SK-N-SH (cell line): Measurements from ENCODE around the gene OTUD4. TPM values are rescaled to one million over a fixed set of nuclear protein-coding genes. Genes with fewer than 3 reads are reported as not detected.

Experiments used
- CTCF ChIA-PET: fragments of 300-600, 350-600 bp; formaldehyde crosslinking; extraction: SDS; loops from one replicate; lab custom pipeline; 2021; lab: Yijun Ruan, JAX
- POLR2A ChIA-PET: fragments of 350-600 bp; sonication (Branson Sonifier 250); formaldehyde crosslinking; extraction: SDS; loops from one replicate; lab custom pipeline; 2020; ENCODE audit warnings: antibody characterized with exemption, inconsistent platforms; lab: Yijun Ruan, JAX
- DNase-seq: peaks from one replicate; pipeline ENCODE4 v3.0.0; 2012
- H2AFZ ChIP-seq: fragments of 200-600 bp; sonication (generic); 2 replicates; pipeline ENCODE4 v1.8.1; 2016; ENCODE audit warnings: antibody characterized with exemption, mild to moderate bottlenecking, low read depth
- H3F3A ChIP-seq: fragments of 200-600 bp; sonication (generic); replicated peaks from 2 replicates; pipeline ENCODE3; 2016; ENCODE audit warnings: antibody characterized with exemption, mild to moderate bottlenecking; ENCODE audit not compliant: insufficient read depth
- H3K27ac ChIP-seq, 2 experiments: fragments of 200-500 bp in 1 of 2; fragments of 200-600 bp in 1 of 2; sonication (Bioruptor generic) in 1 of 2; sonication (generic), shearing (Covaris generic) in 1 of 2; 2 replicates each; pipeline versions ENCODE4 v1.5.1 to v1.6.1; 2014 to 2016; ENCODE audit warnings: low read depth in 2 of 2, inconsistent platforms in 1 of 2, low read length in 1 of 2, mild to moderate bottlenecking in 1 of 2, mixed read lengths in 1 of 2
- H3K27me3 ChIP-seq: fragments of 200-600 bp; sonication (generic), shearing (Covaris generic); 2 replicates; pipeline ENCODE4 v1.6.1; 2016; ENCODE audit warnings: mixed run types; ENCODE audit not compliant: insufficient read depth
- H3K36me3 ChIP-seq, 2 experiments: fragments of 200-500 bp in 1 of 2; fragments of 200-600 bp in 1 of 2; sonication (Bioruptor generic) in 1 of 2; sonication (generic) in 1 of 2; replicated peaks in 1 of 2; 2 replicates each; pipeline versions ENCODE3 to v1.5.1; 2014 to 2016; ENCODE audit warnings: low read length in 1 of 2, mild to moderate bottlenecking in 1 of 2; ENCODE audit not compliant: insufficient read depth in 2 of 2, control insufficient read depth in 1 of 2
- H3K4me1 ChIP-seq, 2 experiments: fragments of 200-500 bp in 1 of 2; fragments of 200-600 bp in 1 of 2; sonication (Bioruptor generic) in 1 of 2; sonication (generic), shearing (Covaris generic) in 1 of 2; 2 replicates each; pipeline versions ENCODE4 v1.5.1 to v1.6.1; 2014 to 2016; ENCODE audit warnings: low read depth in 1 of 2, low read length in 1 of 2, mixed run types in 1 of 2; ENCODE audit not compliant: insufficient read depth in 2 of 2, control insufficient read depth in 1 of 2
- H3K4me2 ChIP-seq: fragments of 200-600 bp; sonication (generic), shearing (Covaris generic); 2 replicates; pipeline ENCODE4 v1.6.1; 2017; ENCODE audit warnings: mixed run types
- H3K4me3 ChIP-seq, 2 experiments: fragments of 200-500 bp in 1 of 2; fragments of 200-600 bp in 1 of 2; sonication (Bioruptor generic) in 1 of 2; sonication (generic), shearing (Covaris generic) in 1 of 2; 2 replicates each; pipeline versions ENCODE4 v1.5.1 to v1.8.1; 2014 to 2016; ENCODE audit warnings: low read depth in 2 of 2, inconsistent platforms in 1 of 2, low read length in 1 of 2, mild to moderate bottlenecking in 1 of 2, mixed read lengths in 1 of 2, moderate library complexity in 1 of 2
- H3K79me2 ChIP-seq: fragments of 200-600 bp; sonication (generic); 2 replicates; pipeline ENCODE4 v1.8.1; 2017; ENCODE audit warnings: mild to moderate bottlenecking; ENCODE audit not compliant: insufficient read depth
- H3K9ac ChIP-seq: fragments of 200-600 bp; sonication (generic); 2 replicates; pipeline ENCODE4 v1.6.1; 2017; ENCODE audit warnings: mixed run types
- H3K9me2 ChIP-seq: fragments of 200-600 bp; sonication (generic); 2 replicates; pipeline ENCODE4 v1.6.1; 2017; ENCODE audit warnings: mixed run types
- H3K9me3 ChIP-seq: fragments of 200-600 bp; sonication (generic); 2 replicates; pipeline ENCODE4 v1.6.1; 2017; ENCODE audit warnings: mixed run types, mild to moderate bottlenecking, moderate library complexity
- H4K20me1 ChIP-seq: fragments of 200-600 bp; sonication (generic); 2 replicates; pipeline ENCODE4 v1.6.1; 2017; ENCODE audit warnings: mild to moderate bottlenecking, mixed run types; ENCODE audit not compliant: insufficient read depth
- CTCF ChIP-seq: fragments of 200-600 bp; sonication (generic); IDR thresholded peaks from 2 replicates; pipeline ENCODE4 v1.6.1; 2017; ENCODE audit warnings: antibody characterized with exemption, mild to moderate bottlenecking, moderate library complexity
- IRF3 ChIP-seq: fragments of 150-350 bp; IDR thresholded peaks from 2 replicates; pipeline ENCODE4 v1.6.1; 2016; ENCODE audit warnings: mild to moderate bottlenecking, low read depth, low read length
- MEF2A ChIP-seq: IDR thresholded peaks from 2 replicates; pipeline ENCODE4 v1.4.0; 2012; ENCODE audit warnings: low read depth, borderline replicate concordance
- NFIC ChIP-seq: IDR thresholded peaks from 2 replicates; pipeline ENCODE4 v1.4.0; 2012; ENCODE audit warnings: borderline replicate concordance
- PBX3 ChIP-seq: IDR thresholded peaks from 2 replicates; pipeline ENCODE4; 2012
- TEAD4 ChIP-seq: IDR thresholded peaks from 2 replicates; pipeline ENCODE4 v1.4.0; 2012; ENCODE audit warnings: mild to moderate bottlenecking, borderline replicate concordance; ENCODE audit not compliant: insufficient read depth
- YY1 ChIP-seq: IDR thresholded peaks from 2 replicates; pipeline ENCODE4 v1.4.0; 2012; ENCODE audit warnings: low read depth, mild to moderate bottlenecking
- ZBTB33 ChIP-seq: IDR thresholded peaks from 2 replicates; pipeline ENCODE4 v1.4.0; 2012; ENCODE audit warnings: low read depth, borderline replicate concordance
- whole genome bisulfite sequencing: methylation state at CpG from one replicate; pipeline ENCODE4 v1.1.6; 2017; ENCODE audit warnings: low lambda C conversion rate; 5-methylcytosine and 5-hydroxymethylcytosine counted together
- polyA plus RNA-seq, 3 experiments: library from polyadenylated mRNA; depleted of rRNA; stranded (reverse); fragments of >200 nt; gene quantifications; 2 replicates each; pipeline ENCODE4 v1.2.3, GENCODE V29; 2012

OTUD4 gene
- polyA plus RNA-seq, 1 of the 3 experiments (the other 2 are of a cell fraction) = 8.5 TPM

GRCh38 chr4:145132511-145133098 lies 47.8 kb downstream of the OTUD4 start:
- Histone ChIP-seq H3K9me3 (no peaks in the 10 kb centered on the region), H3K79me2 (no peaks in the 10 kb centered on the region; the same call in 1 of the 2 replicates), H3K4me2 (no peak overlapping the region), H3K4me3 (no peak overlapping the region), H3K4me1 (peaks cover 0 to 10% of the 10 kb centered on the region in 2 experiments; a peak in 2 of 4 replicates), H3K36me3 (peaks cover 34 to 53% of the 10 kb centered on the region in 2 experiments), H3K27me3 (no peaks in the 10 kb centered on the region), H3F3A (peaks cover 31% of the 10 kb centered on the region), H3K9ac (no peak overlapping the region), H3K27ac (peak overlapping the region; percentile 1 to 73; a peak in 2 of 4 replicates), H3K9me2 (no peaks in the 10 kb centered on the region), H4K20me1 (no peaks in the 10 kb centered on the region), H2AFZ (no peak overlapping the region)
- 85% methylated on average over 5 of the region's 5 CpGs for WGBS
- CTCF ChIA-PET = interaction anchor here (1.2 kb wide), 1 partner anchor 34 kb away, joined by 3 read pairs; the partner anchor contains the start of genes ABCE1 and ANAPC10
- DNase-seq = no peak
- POLR2A ChIA-PET = interaction anchor here (0.7 kb wide), 1 partner anchor 8 kb away, joined by 3 read pairs; no protein-coding TSS in a partner anchor
- TF ChIP-seq NFIC (peak; percentile 24; the same call in 1 of the 2 replicates), YY1 (no peak), PBX3 (peak; percentile 53)

GRCh38 chr4:145131848-145132247 lies 48.5 kb downstream of the OTUD4 start:
- H3K27ac ChIP-seq = peak overlapping the region in 1 of 2 experiments; percentile 73; a peak in 3 of 4 replicates
- ChIA-PET POLR2A (no interaction called here), CTCF (no interaction called here)
- no peak overlapping the region for H3K4me2 ChIP-seq
- H3K9ac ChIP-seq = no peak overlapping the region
- no peak for DNase-seq
- H3K9me2 ChIP-seq = no peaks in the 10 kb centered on the region
- peaks cover 0 to 10% of the 10 kb centered on the region in 2 experiments; a peak in 2 of 4 replicates for H3K4me1 ChIP-seq
- TF ChIP-seq IRF3 (no peak), ZBTB33 (no peak), CTCF (no peak), MEF2A (no peak), YY1 (no peak), TEAD4 (no peak)
- TF ChIP-seq, all 33 proteins: peak for 0
- Histone ChIP-seq H3K79me2 (no peaks in the 10 kb centered on the region; the same call in 1 of the 2 replicates), H4K20me1 (no peaks in the 10 kb centered on the region), H2AFZ (no peak overlapping the region), H3F3A (peaks cover 31% of the 10 kb centered on the region), H3K9me3 (no peaks in the 10 kb centered on the region), H3K4me3 (no peak overlapping the region), H3K36me3 (peaks cover 36 to 57% of the 10 kb centered on the region in 2 experiments), H3K27me3 (no peaks in the 10 kb centered on the region)
- WGBS = 97% methylated on average over 12 of the region's 12 CpGs
